HG03342 (cell line): ENCODE measurements around the gene TCHH.

Source experiments
- ATAC-seq: cut with Tn5 transposase; IDR thresholded peaks from one replicate; pipeline ENCODE4 v1.9.1; 2021; ENCODE audit warnings: mild to moderate bottlenecking, moderate library complexity; ENCODE audit not compliant: unreplicated experiment

Gene TCHH

DNA sequence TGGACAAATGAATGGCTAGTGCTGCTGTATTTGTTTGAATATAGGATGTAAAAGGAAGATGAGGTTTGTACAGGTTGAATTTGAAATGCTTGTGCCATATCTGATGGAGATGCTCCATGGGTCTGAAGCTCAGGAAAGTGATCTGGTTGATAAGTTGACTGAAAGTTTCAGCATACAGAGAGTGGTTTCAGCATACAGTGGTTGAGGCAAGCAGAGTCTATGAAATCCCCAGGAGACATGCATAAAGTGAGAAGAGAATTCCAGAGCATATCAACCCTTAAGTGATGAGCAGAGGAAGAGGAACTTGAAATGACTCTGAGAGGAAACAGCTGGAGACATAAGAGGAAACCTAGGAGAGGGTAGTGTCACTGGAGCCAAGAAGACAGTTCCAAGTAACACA, 48.1 kb downstream of the TCHH start:
- no peak for ATAC-seq

DNA sequence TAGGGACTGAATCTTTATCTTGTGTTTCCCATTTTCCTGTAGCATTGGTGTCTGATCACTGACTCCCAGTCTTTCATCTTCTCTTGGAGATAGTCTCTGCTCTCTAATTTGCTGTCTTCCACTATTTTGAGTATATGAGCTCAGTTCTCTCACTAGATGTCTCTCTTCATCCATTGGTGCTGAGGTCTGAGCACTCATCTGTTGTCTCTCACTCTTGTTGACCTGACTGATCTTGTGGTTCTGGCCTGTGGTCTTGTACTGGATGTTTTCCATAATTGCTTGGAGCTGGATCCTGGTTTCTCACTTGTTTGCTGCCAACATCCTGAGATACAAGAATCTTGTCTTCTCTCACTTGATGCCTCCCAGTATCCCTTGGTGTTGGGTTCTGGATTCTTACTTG, 53.3 kb downstream of the TCHH start:
- no peak for ATAC-seq
